HG03442 (cell line): Measurements from ENCODE around the gene APOBEC3H.

Source experiments
- ATAC-seq: cut with Tn5 transposase; IDR thresholded peaks from one replicate; pipeline ENCODE4 v1.9.1; 2021; ENCODE audit warnings: mild to moderate bottlenecking, moderate library complexity; ENCODE audit not compliant: unreplicated experiment

The APOBEC3H gene

DNA sequence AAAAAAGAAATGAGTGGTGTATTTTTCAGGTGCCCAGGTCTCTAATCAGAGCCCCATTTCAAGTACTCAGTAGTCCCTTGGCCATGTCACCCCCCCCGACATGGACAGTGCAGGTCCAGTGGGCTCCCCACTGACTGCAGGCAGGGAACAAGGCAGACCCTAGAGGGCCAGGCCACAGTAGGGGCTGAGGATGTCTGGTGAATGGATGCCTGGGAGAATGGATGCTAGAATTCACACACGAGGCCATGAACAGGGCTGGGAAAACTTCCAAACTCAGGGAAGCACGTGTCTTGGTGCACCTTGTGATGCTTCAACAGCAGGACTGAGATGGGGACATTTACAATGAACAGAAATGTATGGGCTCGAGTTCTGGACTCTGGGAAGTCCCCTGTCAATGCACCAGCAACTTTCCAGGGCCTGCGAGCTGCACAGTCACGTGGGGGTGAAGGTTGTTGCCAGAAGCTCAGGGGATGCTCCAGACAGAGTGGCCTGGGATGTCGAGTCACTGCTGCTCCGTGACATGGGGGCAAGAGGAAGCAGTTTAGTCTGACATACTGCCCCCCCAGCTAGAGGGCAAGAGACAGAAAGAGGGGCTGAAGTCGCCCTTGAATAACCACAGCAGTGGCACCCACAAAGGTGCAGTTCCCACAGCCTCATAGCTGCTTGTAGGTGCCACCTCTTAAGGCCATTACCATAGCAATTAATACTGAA is 16.8 kb upstream of the APOBEC3H start:
- no peak for ATAC-seq

GRCh38 chr22:39081016-39081415 is 16.0 kb upstream of the APOBEC3H start:
- ATAC-seq = no peak

DNA sequence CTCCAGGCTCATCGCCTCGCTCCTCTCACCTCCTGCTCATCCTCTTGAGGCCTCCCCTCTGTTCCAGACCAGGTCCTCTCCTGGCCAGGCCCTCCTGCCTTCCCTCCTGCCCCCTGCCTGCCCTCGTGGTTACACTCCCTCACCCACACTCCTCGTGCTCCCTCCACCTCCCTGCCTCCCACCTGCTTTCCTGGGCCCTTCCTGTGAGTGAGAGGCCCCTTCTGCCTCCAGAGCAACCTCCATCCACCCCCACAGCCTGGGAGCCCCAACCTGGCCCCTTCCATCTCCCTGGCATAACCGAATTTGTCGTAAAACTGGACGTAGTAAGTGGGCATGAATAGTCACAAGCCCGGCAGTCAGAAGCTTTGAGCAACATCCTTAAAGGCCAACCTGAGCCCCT is 15.4 kb upstream of the APOBEC3H start:
- no peak for ATAC-seq

DNA sequence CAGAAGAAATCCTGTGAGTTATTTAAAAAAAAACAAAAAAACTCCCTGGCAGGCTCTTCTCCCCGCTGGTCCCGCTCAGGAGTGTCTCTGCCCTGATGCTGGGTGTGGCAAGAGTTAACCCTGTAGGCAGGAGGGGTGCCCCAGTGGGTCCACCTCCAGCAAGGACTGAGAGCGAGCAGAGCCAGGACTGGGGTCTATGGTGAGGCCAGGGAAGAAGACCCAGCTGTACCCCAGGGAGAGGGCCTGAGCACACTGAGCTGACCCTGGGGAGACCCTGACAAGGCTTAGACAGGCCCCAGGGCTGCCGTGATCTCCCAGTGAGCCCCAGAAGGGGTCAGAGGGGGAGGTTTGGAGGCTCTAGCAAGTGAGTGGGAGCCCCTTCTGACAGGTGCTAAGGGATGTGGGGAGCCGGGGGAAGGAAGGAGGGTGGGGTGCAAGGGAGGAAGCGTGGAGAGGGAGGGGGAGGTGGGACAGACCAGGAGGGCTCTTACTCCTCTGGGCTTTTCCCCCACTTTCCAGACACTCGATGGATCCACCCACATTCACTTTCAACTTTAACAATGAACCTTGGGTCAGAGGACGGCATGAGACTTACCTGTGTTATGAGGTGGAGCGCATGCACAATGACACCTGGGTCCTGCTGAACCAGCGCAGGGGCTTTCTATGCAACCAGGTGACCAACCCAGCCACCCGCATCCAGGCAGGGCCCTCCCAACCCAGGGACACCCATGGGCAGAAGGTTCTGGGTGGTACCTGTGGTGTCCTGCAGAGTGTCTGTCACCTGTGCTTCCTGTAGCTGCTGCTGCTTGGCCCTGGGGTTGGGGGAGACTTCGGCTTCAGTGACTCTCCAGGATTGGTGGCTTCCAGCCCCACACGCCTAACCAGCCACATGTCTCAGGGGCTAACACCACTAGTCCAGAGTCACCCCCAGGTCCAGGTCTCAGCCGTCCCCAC is 13.6 kb upstream of the APOBEC3H start:
- ATAC-seq = no peak

GRCh38 chr22:39084666-39085065 is 12.4 kb upstream of the APOBEC3H start:
- no peak for ATAC-seq

GRCh38 chr22:39087098-39087497 is 9.9 kb upstream of the APOBEC3H start:
- no peak for ATAC-seq

DNA sequence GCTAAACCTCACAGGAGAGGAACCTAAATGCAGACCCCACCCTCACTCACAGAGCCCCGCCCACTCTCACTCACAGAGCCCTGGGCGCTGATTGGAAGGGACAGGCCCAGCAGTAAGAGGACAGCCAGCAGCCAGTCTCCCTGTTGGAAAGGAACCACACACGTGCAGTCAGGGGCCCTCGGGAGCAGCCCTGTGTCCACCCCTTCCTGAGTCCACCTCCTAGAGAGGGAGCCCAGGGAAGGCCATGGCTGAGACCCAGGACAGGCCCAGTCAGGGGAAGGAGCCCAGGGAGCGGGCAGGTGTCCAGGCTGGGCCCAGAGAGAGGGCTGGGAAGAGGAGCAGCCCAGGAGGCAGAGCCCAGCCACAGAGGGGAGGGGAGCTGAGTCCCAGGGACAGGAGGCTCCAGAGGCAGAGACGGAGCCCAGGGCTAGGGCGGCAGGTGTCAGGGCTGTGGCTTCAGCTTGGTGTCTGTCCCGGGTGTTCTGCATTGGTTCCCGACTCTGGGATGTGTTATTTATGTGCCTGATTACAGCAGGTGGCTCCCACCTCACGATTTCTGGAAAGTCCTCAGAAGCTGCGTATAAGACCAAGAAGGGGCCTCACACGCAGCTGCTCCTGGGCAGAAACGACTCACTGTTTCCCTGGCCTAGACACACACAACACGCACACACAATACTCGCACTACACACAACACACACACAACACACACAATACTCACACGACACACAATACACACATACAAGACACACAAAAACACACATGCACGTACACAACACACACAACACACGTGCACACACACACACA is 9.0 kb upstream of the APOBEC3H start:
- no peak for ATAC-seq

- no peak for ATAC-seq
Measured at GRCh38 chr22:39088685-39089032, 8.4 kb upstream of the APOBEC3H start.

DNA sequence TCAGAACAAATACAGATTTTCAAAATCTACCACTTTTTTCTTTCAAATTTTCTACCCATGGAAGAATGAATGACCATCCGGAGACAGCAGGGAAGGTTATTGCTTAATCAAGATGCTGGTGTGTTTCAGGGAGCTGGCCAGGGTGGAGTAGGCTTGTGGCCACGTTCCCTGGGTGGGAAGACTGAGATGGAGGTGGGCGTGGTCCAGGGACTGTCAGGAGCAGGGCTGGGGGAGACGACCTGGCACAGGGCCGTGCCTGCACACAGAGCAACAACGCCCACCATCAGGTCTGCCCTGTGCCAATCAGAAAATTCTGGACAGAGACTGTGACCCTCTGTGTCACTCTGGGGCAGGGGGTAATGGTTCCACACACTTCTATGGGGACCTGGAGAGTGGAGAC is 7.1 kb upstream of the APOBEC3H start:
- no peak for ATAC-seq

DNA sequence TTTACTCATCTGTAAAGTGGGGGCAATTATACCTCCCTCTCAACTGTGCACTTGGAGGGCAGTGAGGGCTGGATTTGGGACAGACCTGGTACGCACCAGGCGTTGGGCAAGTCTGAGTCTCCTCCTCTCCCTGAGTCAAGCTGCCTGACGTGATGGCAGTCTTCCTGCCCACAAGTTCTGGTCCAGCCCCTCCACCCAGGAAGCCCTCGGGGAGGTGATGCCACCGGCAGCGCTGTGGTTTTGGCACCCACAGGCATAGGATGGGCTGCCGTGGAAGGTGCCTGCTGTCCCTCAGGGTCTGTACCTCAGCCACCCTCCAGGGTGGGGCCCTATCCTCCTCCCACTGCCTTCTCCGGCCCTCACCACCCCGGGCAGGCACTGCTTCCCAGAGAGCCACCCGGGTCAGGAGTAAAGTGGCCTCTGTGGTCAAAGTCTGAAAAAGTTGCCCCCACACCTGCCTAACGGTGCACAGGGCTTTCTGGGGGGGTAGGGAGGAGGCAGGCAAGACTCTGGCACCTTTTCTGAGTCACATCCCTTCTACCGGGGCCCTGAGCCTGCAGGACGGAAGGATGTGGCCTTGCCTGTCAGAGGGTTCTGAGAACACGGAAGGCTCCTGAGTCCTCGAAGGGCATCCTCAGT is 6.5 kb upstream of the APOBEC3H start:
- no peak for ATAC-seq

DNA sequence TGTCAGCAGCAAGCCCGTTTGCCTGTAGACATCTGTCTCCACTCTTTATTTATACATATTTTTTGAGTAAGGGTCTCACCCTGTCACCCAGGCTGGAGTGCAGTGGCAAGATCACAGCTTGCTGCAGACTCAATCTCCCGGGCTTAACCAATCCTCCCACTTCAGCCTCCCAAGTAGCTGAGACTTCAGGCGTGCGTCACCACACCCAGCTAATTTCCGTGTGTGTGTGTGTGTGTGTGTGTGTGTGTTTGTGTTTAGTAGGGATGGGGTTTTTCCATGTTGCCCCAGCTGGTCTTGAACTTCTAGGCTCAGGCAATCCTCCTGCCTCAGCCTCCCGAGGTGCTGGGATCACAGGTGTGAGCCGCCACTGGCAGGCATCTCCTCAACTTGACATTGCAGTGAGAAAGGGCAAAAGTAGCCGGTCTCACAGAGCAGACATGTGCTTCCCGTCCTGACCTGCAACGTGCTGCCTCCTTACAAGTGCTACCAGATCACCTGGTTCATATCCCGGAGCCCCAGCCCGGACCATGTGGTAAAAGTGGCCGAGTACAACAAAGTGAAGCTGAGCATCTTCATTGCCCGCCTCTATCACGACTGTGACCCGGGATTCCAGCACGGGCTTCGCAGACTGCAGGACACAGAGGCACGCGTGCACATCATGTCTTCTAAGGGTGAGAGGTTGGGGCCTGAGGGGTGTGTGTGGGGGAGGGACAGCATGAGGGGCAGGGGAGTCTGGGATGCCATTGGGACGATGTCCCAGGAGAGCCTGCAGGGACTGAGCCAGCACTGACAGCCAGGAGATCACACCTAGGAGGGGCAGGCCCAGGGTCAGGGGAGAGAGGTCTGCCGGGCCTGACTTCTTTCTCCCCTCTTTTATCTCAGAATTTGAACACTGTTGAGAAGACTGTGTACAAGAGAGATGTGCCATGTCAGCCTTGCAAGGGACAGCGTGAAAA is 5.6 kb upstream of the APOBEC3H start:
- ATAC-seq = no peak

DNA sequence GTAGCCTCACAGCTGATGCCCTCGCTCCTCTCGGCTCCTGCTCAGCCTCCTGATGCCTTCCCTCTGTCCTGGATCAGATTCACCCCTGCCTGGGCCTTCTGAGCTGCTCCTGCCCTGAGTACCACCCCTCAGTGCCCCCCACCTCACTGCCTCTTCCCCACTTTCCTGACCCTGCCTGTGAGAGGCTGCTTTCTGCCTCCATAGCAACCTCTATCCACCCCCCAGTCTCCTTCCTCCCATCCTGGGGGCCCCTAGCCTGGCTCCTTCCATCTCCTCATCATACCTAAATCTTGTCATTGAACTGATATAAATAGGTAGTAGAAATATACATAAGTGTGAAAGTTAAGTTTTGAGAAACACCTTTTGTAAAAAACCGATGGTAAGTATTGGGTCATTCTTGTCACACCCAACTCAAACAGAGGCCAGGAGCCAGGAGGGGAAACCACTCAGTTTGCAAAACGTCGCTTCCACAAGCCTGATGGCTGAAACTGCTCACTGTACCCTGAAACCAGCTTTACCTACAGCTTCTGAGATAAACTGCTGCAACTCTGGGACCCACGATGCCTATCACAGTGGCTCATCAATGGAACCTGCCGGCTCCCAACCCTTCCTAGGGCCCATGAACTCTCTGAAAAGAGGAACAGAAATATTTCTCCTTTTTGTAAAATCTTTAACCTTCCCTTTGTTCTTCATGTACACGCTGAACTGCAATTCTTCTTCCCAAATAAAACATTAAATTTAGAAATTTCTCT is 4.8 kb upstream of the APOBEC3H start:
- ATAC-seq = no peak

DNA sequence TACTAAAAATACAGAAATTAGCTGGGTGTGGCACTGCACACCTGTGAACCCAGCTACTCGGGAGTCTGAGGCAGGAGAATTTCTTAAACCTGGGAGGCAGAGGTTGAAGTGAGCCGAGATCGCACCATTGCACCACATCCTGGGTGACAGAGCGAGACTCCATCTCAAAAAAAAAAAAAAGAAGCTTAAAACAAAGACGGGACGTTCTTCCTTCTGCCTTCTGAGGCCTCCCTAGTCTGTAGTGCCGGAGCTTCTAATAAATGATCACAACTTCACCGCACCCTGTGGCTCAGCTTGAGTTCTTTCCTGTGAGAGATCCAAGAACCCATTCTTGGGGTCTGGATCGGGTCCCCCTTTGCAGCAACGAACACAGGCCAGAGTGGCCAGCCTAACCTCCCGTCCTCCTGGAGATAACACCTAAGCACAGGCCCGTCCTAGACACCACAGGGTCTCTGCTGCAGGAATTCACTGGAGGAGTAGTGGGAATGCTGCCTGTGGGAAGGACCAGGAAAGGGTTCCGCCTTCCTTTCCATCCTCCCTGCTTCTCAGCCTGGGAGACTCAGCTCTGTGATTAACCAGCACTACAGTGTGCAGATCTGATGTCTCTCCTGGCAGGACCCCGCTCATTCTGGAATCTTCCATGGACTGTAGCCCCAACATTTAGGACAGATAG is 2.2 kb upstream of the APOBEC3H start:
- no peak for ATAC-seq

DNA sequence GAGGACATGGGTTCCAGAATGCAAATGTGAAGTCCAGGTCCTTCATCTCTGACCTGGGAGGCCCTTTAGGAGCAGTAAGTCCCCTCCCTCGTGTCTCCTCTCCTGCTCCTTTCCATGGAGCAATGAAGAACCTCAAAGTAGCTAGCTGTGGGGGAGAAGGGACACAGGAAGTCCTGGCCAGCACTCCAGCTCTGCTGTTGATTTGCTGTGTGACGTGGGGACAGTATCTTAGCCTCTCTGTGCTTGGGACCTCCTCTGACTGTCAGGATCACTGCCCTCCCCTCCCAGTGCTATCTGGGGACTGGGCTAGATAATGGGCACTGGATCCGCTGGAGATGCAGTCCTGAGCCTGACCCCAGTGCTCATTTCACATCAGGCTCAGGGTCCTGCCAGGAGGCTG is 1.1 kb upstream of the APOBEC3H start:
- no peak for ATAC-seq

DNA sequence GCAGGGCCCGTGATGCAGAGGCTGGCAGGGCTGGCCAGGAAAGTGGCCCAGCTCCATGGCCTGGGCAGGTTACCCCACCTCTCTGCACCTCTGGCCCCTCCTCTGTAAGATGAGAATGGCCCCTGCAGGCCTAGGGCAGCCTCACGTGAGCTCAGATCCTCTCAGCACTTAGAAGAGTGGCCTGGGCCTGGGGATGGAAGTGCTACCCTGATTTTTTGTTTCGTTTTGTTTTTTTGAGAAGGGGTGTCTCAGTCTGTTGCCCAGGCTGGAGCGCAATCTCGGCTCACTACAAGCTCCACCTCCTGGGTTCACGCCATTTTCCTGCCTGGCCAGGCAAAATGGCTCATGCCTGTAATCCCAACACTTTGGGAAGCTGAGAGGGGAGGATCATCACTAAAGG is 982 bp downstream of the APOBEC3H start:
- no peak for ATAC-seq

DNA sequence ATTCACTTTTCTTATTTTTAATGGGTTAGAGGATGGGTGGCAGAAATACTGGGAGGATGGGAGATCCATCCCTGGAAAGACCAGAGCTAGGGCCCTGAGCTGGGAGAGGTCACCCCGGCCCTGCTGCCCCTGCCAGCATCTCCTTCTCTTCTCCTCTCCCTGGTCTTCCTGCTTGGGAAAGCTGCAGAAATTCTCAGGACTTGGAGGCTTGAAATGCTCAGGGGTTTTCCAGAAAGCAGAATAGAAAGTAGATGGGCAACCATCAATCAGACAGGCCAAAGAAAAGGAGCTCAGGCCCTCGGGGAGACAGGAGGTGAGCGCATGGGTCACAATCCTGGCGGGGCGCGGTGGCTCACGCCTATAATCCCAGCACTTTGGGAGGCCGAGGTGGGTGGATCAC is 1.5 kb downstream of the APOBEC3H start:
- ATAC-seq = no peak

GRCh38 chr22:39101226-39101625 is 4.2 kb downstream of the APOBEC3H start:
- no peak for ATAC-seq

GRCh38 chr22:39103431-39103830 is 6.4 kb downstream of the APOBEC3H start:
- ATAC-seq = no peak

DNA sequence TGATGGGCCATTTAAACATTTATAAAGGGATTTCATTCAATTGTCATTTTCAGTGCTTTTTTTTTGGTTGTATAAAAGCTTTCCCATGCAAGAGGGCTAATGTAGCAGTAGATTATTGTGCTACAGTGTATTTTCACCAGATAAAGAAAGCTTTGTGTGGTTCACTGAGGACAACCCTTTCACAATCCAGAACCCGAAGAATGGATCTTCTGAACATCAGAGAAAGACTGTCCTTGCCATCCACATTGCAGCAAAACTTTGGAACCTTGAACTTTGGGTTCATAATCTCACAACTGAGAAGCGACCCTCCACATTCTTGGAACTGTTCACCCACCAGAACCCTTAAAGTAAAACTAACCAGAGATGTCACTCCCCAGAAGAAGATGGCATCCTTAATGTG is 9.3 kb downstream of the APOBEC3H start:
- ATAC-seq = no peak
